T-helper 1 cell (primary cell): ENCODE results near the gene BIN1.
"Not testable (repeated sequence)": the region's sequence is repeated elsewhere in the genome, so short reads cannot be mapped to it uniquely, and the experiment has no call there.

ENCODE experiments used
- DNase-seq, 5 donors: peaks; one replicate each; pipeline ENCODE4 v3.0.0-alpha.2; 2012 to 2020

BIN1 gene

DNA sequence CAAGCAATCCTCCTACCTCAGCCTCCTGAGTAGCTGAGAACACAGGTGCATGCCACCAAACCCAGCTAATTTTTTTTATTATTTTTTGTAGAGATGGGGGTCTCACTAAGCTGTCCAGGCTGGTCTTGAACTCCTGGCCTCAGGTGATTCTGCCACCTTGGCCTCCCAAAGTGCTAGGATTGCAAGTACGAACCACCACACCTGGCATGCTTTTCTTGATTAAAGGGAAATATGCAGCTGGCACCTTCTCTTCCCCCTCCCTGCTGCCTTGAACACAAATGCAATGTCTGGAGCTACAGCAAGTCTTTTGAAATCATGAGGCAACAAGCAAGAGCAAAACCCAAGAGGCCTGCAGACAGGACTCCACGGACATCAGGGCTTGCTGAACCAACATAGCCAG lies 26.8 kb upstream of the BIN1 start:
- no peak for DNase-seq

DNA sequence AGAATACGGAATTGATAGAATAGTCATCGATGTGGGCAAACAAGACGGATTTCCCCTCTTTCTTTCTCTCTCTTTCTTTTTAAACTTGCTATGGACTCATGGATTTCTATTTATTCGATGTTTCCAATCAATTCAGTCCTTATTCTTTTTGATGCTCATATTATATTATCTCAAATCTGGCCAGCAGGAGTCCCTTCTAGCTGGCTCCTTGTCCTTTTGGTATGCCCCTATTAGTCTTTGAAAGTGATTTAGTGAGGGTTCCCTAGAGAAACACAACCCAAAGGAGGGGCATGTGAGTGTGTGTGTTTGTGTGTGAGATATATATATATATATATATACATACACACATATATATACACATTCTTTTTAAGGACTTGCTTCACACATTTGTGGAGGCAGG lies 23.5 kb upstream of the BIN1 start:
- DNase-seq: no peak

DNA sequence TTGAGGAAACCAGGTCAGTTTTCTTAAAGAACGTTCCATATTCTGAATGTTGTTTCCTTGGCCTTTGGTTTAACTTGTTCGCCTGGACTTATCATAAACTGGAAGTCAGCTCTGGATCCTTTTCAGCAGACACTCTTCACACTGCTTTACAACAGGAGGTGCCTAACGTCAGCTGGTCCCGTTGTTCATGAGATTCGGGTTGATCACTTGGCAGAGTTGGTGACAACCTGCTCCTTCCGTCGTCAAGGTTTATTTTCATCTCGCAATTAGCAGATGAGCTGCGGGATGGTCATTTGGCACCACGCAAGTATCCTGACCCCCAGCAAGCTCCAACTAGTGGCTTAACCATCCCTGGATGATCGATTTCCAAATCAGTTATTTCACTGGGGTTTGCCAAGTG lies 23.0 kb upstream of the BIN1 start:
- DNase-seq: no peak

DNA sequence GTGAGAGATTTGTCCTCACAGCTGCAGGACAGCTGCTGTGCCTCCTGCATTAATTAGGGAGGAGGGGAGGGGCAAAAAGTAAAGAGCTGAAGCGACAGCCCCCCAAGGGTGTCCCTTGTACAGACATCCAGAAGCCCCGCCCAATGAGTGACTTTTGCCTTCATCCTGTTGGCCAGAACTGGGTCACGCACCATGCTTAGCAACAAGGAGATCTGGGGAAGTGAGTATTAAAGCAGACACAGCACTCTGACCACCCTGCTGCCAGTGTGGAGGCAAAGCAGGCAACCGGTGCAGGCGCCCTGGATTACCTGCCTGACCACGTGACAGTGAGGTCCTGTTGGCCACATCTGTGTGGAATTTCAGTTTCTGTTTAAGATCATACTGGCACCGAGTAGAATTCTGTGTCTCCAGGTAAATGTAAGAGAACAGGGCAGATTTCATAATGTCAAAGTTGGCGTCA lies 21.5 kb upstream of the BIN1 start:
- no peak for DNase-seq

DNA sequence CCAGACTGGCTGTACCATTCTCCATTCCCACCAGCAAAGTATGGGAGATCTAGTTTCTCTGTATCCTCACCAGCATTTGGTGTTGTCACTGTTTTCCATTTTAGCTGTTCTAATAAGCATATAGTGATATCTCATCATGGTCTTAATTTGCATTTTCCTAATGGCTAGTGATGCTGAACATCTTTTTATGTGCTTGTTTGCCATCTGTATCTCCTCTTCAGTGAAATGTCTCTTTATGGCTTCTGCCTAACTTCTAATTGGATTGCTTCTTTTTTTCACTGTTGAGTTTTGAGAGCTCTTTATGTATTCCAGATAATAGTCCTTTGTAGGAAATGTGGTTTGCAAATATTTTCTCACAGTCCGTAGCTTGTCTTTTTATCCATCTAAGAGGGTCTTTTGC lies 18.9 kb upstream of the BIN1 start:
- no peak for DNase-seq

DNA sequence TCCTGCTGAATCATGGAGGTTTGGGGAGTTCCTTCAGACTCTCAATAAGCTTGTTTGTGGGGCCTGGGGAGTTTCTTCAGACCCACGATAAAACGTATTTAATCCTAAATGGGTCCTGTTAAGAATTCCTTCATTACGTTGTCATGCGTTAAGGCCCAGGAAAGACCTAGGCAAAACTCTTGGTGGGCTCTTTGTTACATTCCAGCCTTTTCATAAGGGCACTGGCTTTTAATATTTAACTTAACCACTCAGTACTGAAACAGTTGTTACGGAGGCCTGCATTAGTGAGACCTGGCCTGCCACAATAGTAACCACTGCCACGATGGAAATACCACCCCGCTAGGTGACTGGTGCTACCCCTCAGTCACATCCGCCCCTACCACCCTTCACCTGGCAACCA lies 17.5 kb upstream of the BIN1 start:
- DNase-seq: no peak

DNA sequence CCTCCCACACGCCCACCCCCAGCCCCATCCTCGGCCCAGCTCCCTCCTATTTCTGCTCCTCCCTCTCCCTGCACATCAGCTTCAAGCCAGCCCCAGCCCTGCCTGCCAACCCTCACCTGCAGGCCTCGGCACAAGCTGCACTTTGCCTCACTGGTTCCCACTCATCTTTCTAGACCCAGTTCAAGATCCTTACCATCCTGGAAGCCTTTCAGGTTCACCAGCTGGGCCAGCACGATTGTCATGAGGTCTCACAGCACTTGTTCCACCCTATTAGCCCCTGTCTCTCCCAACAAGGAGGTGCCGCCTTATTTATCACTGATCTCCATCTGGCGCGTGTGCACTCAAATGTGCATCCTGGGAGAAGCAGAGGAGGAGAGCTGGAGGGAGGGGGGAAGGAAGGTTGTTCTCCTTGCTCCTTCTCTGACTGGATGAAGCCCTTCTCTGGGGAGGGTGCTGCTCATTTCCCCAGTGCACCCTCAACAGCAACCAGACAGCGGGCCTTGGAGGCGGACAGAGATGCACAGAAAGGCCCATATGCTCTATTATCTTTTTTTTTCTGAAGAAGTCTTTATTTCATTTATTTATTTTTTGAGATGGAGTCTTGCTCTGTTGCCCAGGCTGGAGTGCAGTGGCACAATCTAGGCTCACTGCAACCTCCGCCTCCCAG lies 15.5 kb upstream of the BIN1 start:
- DNase-seq: no peak

DNA sequence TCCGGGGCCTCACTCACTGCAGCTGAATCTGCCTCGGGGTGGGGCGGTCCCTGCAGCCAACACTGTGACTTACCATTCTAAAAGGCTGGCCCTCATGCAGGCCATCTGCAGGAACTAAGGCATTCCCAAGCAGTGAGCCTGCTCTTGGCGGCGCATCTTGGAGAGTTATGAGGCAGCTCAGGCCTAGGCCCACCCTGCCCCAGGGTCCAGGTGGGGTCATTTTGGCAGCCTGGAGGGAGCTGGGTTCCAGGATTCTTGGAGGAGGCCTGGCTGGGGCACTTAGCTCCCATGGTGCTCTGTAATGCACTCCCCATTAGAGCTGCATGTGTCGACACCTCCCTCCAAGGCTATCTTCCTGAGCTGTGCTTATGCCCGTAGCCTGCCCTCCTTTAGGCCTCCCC lies 14.8 kb upstream of the BIN1 start:
- no peak for DNase-seq

DNA sequence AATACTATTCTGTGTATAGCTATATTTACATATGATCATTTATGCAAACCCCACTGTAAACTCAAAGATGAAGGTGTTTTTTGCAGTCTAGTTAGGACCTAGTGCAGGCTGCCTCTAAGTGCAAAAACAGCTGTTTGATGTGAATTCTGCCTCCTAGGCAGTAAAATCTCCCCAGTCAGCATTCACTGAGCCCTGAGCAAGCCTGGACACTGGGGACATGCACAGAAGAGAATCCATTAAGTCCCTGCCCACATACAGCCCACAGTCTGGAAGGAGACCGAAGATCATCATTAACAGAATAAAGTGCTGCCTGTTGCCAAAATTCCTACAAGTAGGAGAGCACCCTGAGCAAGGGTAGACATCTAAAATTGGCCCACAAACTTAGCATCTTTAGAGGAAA lies 14.4 kb upstream of the BIN1 start:
- no peak for DNase-seq

DNA sequence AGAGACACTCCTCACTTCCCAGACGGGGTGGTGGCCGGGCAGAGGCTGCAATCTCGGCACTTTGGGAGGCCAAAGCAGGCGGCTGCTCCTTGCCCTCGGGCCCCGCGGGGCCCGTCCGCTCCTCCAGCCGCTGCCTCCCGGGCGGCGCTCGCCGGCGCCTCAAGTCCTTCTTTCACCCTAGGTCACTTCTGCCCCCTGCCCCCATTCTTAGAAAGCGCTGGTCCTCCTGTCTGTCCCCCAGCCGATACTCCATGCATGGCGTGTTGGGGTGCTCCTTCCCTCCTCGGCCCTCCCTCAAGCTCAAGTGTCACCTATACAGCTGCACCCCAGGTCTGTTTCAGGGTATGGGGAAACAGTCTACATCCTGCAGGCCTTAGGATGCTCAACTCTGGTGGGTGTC lies 13.5 kb upstream of the BIN1 start:
- not testable (repeated sequence) for DNase-seq

DNA sequence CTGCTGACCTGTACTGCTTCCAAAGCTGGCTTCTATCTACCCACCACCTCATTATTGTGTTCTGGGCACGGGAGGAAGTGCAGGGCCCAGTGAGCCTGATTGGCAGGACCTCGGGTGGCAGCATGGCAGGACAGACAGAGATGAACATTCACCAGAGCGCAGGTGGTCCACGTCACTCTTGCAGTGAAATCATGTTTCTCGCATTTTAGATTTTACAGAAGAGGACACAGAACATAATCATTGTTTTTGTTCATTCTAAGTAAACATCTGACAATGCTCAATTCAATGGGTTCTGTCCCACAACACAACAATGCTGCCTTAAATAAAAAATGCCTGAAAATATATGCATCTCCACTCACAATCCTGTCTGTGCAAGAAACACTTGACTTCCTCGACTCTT lies 11.5 kb upstream of the BIN1 start:
- DNase-seq: no peak

DNA sequence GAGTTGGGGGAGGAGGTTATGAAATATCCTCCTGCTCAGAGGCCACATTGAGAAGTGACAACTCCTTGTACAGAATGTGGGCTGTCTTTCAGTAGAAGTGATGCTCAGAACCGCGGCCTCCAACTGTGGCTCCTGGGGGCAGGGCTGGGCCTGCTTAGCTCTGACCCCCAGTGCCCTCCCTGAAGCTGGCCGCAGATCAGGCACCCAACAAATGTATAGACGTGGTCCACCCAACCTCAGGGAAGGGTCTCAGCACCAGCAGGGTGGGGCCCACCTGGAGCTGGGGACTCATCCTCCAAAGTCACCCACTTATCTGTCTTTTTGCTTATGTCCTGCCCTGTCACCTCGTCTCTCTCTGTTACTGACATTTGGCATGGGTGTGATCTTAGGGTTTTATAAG lies 11.1 kb upstream of the BIN1 start:
- DNase-seq: no peak

DNA sequence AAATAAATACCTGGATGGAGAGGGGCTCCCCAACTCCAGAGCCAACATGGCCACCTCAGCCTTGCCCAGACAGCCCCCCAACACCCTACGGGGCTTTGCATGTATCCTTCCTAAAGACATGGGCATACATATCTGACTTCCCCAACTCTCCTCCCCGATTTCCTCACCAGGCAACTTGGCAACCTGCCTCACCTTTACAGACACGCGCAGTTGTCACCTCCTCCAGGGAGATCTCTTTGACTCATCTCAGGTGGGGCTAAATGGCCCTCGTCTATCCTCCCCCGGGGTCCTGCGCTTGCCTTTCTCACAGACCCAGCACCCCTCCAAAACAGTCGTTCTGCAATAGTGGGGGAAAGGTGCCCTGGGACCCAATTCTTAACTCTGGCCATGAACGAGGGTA lies 10.6 kb upstream of the BIN1 start:
- DNase-seq: no peak

DNA sequence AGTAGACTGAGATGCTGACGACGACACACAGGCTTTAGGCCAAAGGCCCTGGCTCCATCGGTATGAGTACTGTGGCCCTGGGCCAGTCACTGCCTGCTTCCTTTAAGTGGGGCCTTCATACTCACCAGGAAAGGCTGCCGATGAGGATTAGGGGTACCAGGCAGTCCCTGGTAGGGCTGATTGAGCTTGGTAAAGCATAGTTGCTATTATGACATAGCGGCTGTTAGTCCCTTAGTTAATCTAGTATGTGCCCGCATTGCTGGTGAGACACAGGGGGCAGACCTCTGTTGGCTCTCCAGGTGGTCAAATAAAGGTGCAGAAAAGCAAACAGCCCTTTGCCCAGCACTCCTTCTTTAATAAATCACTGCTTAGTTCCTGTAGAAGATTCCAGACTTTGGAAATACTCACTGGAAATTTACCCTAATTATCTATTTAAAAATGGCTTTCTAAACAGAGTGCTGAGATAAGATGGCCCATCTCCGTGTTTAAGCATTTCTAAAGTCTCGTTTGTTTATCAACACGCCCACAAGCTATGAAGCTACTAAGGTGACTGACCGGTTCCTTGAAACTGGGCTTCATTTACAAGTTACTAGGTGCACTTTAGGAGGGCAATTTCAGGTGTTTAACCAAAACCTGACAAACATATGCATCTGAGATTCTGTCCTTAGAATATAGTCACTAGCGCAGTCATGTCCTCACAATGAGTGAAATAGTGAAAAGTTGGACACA lies 8.7 kb upstream of the BIN1 start:
- DNase-seq: no peak

DNA sequence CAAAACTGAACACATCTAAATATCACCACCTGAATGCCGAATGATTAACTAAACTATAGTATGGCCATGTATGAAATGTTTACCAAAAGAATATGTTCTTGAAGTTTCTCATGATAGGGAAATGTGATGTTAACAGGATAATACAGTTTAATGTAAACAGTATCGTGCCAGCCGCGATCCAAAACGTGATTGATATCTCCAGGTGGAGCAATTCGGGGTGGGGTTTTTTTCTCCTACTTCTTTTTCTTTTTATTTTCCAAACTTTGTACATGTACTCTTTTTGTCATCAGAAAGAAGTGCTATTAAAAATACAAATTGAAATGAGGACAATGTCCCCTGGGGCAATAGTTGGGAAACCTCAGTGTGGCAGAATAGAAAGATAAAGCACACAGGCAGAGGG lies 4.0 kb upstream of the BIN1 start:
- no peak for DNase-seq

DNA sequence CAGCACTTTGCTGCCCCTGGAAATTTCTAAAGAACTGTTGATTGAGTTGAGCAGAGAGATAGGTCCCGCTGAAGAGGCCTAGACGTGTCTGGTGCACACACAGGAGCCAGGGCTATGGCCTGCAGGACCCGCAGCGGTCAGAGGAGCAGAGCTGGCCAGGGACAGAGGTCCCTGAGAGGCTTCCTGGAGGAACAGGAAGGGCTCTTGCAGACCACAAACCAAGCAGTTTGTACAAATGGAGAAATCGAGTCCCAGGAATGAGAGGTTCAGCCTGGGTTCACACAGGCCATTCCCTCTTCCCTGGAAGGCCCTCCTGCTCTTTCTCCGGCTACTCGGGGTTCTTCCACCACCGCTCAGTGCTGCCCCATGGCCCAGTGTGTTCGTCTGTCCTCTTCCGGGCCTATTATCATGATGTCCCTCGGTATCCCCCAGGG lies 1.2 kb upstream of the BIN1 start:
- no peak for DNase-seq

DNA sequence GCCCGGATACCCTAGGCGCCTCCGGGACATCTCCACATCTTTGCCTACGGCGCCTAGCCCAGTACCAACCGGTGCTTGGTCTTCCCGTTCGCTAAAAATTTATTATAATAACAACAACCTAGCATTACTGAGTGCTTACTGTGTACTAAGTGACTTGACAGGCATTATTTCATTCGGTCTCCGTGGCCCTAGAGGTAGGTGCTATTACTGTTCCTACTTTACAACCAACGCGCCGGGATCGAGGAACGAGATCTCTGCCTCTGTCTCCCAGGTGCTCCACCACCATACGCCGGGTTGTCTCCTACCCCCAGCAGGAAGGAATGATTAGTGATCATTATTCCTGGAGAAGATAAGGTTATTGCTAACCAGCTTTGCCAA lies 657 bp upstream of the BIN1 start:
- DNase-seq: peak in 1 of 5 donors; percentile 8

DNA sequence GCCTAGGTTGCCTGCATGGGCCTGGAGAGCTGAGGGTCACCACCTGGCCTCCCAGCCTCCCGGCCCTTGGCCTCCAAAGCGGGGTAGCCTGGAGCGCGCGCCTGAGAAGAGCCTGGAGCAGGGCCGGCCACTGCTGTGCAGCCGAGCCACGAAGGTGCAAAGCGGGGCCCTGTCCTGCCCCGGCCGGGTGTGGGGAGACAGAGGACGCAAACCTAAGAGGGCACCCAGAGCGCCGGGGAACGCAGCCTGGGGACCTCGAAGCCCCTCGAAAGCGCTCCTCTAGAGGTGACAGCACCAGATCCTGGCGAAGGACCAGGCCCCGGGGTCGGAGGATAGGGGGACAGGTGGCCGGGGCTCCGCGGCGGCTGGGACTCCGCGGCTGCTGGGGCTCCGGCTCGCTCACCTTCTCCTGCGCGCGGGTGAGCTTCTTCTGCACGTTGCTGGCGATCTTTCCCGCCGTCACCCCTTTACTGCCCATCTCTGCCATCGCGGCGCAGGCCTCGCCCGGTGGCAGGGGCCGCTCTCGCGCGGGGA lies 430 bp downstream of the BIN1 start:
- DNase-seq: no peak

DNA sequence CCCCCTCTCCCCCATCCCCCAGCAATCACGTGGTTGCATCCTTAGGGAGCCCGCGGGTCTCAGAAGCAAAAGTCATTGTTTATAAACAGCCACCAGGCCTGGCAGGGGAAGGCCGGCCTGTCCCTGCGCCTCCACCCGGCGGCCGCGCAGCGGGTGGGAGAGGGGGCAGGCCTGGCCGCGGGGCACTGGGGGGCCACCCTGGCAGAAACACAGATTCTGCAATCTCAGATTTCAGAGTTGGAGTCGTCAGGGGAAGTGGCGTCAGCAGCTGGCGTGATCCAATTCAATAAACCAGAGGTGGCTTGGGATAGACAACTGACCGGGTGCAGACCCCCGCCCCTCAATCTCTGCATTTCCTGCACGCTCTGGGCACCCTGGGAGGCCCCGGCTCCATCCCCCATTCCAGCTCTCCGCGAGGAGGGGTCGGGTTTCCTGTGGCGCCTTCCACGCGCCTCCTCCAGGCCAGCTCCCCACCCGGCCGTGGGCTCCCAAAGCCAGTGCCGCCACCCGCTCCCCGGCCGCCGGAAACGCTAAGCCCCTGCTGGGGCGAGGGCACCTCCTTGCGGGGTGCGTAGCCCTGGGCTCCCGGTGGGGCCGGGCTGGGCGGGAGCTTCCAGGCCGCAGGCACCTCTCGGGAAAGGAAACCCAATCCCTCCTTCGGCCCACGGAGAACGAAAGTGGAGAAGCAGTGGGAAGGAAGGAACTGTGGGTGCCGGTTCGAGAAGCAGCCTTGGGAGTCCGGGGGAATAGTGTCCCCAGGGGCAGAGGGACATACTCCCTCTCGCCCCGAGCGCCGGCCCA lies 1.1 kb downstream of the BIN1 start:
- no peak for DNase-seq

DNA sequence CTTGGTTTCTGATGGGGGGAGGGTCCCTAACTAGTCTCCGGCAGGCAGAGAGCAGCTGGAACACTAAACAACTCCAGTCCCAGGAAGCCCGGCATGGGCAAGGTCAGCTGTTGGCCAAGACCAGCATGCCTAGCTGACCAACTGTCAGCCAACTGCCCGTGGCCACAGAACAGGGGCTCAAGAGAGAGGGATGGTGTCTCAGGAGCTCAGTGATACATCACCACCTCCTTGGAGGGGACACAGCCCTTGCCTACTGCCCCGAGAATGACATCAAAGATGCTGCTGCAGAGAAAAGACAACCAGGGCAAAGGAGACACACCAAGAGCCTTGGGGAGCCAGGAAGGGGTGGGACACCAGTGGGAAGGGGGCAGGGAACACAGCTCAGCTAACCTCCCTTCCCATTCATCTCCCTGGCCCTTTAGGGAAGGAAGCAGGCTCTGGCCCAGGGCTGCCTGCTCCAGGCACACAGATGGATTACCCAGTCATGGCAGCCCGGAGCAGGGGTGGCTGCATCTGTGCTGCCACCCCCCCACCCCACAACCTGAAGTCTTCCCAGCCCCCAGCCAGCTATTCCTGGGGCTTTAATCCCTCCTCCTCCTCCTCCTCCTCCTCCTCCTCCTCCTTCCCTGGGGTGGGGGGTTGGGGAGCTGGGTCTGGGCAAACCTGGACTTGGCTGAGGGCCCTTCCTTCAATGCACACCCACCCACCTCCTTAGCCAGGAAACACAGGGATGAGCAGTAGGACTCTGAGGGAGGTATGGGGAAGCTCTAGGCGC lies 1.9 kb downstream of the BIN1 start:
- no peak for DNase-seq

DNA sequence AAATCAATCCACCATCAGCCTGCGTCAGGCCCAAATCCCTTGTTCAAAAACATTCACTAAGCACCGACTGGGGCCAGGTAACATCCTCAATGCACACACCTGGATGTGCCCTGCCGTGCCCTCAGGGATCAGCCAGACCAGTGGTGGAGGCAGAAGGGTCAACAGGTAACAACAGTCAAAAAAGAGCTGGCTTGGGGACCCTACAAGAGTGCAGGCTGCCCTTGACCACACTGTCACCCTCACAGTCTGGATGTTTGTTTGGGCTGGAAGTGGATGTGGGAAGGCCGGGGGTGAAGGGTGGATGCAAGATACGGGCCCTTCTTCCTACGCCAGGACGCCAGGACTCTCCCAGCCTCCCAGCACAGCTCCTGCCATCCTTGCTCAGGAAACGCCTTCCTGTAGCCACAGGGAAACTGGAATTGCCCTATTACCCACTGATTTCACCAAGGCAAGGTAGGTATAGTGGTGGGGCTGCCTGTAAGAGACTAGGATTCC lies 2.7 kb downstream of the BIN1 start:
- no peak for DNase-seq
